GM21515 (cell line): Measurements from ENCODE around the gene LYVE1.

ENCODE experiments used
- ATAC-seq: cut with Tn5 transposase; IDR thresholded peaks from one replicate; pipeline ENCODE4 v1.9.1; 2021; ENCODE audit not compliant: unreplicated experiment

Gene LYVE1

DNA sequence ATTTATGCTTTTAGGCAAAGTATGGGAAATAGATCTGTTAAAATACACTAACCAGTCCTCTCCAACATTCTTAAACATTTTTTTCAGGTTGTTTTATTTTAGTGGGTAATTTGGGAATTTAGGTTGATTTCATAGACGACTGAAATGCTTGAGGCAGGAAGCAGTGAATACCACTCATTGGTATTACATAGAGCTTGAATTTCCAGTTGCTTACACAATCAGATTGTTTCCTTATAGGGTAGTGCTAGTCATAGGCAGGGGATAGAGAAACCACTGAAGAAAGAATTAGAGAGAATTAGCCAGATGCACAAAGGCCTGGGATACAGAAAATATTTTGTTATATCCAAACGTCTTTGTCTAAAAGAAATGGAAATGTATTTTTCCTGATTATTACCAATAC is 23.9 kb upstream of the LYVE1 start:
- ATAC-seq: no peak

DNA sequence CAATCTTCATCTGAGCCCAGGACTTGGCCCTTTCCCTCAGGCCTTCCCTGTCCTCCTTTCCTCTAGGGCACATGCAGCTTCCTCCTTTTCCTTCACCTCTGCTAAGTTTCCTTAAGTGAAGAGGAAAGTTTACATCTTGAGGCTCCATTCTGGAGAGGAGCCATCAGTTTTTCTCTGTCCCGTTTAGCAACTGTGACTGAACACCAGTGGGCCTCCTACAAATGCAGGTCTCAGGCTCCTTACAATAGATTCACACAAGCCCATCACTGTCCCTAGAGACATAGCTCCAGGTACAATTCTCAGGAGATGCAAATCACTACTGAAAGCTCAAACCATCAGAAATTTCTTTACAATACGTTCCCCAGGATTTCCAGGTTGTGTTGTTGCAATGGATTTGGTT is 23.3 kb upstream of the LYVE1 start:
- no peak for ATAC-seq

DNA sequence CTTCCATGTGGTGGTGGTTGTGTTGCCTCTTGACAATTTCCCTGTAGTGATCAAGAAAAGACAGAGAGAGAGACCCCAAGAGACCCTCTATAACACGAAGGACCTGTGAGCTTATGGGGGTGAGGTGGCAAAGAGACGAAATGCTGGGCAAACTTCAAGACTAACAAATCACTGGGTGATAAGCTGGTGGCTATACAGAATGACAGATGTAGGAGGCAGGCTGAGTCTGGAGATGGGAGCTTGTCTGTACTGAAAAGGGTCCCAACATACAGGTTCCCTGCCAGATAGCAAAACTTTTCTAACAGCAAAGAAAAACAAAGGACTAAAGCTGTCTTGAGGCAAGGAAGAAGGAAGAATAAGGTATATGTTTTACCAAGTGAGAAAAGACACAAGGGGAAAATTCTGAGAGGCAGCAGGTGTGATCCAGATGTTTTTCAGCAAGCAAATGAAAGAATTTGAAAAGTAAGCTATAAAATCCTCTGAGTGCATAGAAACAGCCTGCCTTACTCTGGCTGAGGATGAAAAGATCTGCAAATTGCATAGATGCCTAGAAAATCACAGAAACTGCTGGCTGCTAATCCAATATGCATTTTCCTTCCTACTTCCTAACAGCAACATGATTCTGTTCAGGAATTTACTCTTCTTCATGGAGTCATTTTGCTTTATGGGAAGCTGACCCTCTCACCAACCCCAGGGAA is 21.9 kb upstream of the LYVE1 start:
- no peak for ATAC-seq

DNA sequence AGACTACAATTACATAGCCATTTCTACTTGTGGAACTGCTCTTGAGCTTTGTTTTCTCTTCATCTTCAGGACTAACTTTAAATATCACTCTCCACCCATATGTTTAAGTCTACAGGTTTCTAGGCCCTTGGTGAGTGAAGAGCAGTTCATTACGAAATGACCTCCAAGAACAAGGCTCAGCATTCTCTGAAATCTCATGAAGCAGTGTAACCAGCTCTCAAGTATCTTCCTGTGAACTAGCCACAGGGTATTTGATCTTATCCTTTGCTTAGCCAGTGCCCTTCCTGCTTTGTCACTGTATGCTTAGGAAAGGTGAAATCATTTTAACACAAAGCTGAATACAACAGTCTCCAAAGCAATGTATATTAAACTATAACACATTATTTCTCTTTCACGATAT is 20.4 kb upstream of the LYVE1 start:
- no peak for ATAC-seq

DNA sequence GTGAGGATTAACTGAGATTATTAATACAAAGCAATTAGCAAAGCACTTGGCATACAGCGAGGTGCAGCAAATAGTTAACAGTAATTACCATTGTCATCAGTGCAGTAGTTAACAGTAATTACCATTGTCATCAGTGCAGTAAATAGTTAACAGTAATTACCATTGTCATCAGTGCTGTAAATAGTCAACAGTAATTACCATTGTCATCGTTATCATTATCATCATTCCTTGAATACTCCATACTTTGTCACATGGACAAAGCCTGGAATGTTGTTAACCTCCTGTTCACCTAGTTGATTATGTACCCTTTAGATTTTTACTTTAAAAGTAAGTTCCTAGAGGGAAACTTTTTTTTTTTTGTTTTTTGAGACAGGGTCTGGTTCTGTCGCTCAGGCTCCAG is 19.5 kb upstream of the LYVE1 start:
- ATAC-seq: no peak

DNA sequence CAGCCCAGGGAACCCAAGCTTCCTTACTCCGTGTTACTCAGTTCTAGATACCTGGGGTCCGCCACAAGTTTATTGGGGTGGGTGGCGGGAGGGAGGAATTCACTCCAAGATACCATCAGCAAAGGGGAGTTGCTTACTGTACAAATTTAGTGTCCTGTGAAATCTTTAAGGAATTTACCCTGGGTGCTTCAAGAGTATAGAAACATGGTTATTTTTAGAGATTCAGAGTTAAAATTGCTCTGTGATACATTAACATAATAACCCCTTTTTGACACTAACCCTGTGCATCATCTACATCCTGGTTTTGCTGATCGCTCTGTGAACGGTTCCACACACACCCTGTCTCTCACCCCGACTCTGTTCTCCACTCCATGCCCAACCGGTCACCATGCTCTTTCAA is 18.9 kb upstream of the LYVE1 start:
- ATAC-seq: no peak

DNA sequence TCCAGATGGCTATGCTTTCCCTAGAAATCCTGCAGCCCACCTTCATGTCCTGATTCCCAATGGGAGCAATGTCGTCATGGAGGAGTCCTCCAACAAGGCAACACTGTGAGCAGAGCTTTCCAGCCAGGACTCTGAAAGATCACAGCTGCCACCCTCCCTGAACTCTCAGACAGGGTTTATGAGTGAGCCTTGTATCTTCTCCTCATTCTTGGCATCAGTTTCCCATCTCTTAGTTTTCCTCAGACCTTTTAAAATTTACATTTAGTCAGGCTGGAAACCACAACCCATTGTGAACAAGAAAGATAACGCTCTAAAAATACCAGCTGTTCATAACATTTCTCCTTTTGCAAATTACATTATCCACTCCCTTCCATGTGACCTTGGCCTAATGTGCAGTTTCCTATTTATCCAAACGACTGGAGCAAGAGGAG is 15.6 kb upstream of the LYVE1 start:
- no peak for ATAC-seq

DNA sequence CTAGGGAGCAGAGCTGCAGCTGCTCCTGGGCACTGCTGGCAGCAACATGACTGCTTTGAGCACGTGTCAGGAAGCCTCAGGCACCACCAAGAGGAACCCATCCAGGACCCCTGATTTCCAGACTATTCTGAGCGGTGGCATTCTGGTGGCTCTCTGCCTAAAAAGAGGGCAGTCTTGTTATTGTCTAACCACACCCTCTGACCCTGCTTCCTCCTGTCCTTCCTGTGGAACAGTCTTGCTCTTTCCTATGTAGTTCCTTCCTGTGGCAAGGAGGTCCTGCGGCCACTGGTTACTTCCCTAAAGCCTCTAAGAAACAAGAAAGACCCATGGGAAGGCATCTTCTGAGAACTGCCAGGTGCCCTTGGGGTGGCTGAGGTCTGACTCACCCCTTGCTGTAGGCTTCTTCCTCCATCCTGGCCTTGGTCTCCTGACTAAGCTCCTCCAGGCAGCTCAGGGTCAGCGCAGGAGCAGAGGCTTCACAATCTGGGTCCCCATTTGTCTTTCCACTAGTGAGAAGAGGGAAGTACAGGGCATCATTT is 13.1 kb upstream of the LYVE1 start:
- no peak for ATAC-seq

DNA sequence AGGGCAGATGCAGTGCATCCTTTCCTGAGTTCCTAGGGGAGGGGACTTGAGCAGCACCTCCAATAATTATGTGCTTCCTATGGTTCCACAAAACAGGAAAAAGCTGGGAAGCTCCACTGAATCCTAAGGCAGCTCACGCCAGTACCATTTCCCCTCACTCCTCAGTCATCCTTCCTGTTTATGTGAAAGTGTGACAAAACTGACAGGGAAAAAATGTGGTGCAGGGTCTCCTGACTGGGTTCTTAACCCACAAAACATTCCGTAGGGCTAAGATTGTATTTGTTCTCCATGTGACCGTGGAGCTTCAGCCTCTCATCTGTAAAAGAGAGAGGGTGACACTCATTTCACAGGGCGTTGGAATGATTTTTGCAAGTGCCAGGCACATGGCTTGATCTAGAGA is 12.2 kb upstream of the LYVE1 start:
- no peak for ATAC-seq

DNA sequence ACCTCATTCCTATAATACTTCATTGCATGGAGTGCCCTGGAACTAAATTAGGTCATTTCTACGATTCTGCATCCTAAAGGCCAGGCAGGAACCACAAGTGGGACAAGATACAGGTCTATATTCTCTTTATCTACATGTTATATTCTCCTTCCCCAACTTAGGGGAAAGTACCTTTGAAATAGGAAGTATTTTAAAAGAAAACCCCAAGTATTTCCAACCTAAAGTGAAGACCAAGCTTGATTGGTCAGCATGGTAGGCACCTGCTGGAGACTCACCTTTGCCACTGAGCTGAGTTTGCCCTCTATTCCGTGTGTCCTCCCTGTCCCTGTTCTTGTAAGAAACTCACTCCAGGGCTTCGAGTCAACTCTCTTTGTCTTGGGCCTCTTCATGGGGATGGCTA is 11.2 kb upstream of the LYVE1 start:
- no peak for ATAC-seq

DNA sequence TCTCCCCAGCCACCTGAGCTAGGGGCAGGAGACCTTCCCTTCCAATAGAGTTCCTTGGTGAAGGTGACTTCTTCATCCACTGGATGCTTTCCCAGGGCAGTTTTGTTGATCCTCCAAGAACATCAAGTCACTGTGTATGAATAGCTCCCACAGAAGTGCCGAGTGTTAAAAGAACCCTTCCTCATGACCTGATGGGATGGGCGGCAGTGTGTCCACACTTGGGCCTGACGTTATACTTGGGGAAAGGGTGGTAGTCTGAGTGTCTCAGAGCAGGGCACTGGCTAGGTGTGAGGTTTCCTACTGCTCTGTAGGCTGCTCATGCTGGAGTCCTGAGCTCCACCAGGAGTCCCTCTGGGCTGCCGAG is 7.6 kb upstream of the LYVE1 start:
- ATAC-seq: no peak

DNA sequence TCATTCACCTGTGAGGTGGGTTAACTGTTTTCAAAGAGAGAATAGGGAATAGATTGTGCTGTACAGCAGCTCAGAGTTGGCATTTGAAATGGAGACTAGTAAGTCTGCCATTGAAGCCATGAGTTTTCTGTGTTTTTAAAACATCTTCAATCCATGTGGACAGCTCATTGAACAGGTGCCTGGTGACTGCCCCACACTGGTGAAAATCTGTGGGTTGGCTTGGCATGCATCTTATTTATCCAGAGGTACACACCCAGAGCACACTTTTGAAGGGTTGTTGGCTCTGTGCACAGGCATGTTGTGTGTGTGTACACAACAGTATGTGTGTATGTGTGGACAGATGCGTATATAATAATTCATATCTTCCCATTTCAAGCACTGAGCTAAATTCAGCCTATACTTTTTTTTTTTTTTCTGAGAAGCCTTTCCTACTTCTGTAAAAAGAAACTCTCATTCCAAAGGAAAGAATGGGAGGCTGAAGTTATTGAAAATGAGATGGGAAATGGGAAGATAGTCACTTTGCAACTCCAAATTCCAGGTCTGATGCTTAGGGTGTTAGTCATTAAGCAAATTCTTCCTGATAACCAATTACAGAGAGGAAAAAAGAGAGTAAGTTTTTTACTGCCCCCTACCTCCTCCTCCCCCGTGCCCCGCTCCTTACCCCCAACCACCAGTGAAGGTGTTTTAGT is 7.0 kb upstream of the LYVE1 start:
- ATAC-seq: no peak

DNA sequence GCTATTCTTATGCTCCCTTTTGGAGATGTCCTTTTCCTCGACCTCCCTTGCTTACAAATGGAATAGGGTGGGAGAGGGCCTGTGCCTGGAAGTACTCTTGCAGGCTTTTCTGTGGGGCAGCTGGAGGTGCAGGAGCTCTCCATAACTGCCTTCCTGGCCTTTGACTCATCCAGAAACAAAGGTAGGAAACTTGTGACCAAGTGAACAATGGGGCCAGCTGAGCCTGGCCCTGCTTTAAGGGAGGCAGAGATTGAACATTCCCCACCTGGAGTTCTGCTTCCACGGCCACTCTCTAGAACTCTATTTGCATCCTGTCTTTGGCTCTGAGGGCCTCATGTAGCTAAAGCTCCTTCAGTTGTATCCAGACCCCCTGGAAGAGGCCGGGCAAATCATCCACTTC is 5.1 kb upstream of the LYVE1 start:
- no peak for ATAC-seq

DNA sequence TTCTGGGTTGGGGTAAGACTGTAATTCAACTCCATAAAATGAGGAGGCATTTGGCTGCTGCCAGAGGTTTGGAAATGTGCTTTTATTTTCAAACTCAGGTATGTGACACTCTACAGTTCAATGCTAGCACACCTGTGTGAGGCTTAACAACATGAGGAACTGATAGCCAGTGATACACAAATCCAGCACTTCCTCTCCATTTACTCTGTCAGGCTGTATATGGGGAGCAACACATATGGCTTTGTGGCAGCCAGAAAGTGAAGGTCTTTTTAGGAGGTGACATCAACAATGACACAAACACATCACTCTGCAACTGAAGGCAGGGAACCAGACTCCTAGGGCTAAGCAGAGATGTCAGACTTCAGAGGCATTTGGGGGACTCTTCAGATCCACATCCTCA is 4.6 kb upstream of the LYVE1 start:
- ATAC-seq: no peak

DNA sequence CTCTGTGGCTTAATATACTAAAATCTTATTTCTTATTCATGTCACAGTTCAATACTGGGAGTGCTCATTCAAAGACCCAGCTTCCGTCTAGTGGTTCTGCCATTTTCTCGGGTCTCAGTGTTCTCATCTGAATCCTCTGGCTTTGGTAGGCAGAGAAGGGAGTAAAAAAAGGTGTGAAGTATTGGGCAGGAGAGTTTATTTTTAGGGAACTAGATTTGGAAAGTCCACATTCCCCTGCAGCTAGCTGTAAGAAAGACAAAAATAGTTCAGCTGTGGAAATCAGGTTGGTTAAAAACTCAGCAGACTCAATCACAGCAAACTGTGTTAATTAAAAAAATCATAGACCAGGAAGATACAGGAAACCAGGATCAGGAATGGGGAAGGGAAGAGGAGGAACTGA is 4.1 kb upstream of the LYVE1 start:
- ATAC-seq: no peak

DNA sequence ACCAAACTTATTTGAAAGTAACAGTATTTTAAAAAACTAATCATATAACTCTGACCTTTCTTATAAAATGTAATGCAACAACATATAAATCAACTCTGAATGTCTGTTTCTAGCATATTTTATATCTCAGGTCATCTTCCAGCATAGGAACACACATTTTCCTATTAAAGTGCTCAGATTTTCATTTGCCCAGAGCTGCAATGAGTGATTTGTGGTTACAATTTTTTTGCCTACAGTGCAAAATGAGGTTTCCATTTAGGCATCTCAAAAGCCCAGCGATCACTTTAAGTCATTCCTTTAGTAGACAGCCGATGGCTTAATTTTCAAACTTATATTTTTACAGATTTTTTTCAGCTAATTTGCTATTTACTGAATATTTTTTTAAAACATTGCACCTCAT is 1.0 kb downstream of the LYVE1 start:
- ATAC-seq: no peak

DNA sequence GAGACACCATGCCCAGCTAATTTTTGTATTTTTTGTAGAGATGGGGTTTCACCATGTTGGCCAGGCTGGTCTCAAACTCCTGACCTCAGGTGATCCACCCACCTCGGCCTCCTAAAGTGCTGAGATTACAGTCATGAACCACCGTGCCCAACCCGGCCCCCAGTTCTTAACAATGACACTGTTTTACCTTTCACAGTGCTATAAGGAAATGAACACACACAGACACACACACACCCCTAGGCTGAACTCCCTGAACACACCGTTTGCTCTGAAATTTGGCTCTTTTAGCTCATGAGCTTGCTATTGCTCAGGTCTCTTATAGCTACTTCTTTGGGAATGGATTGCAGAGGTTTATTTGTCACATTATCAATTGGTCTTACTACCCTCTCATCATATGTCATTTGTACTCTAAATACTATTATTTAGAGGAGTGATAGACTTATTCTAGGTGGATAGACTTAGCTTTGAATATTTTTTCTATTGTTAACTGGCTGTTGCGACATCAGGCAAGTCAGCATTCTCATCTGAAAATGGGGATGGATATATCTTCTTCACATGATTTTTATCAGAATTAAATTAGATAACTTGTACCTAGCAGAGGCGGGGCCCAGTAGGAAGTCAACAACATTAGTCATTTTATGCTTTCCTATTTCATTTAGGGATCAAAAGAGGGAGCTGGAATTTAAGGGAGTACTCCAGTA is 2.1 kb downstream of the LYVE1 start:
- ATAC-seq: no peak

DNA sequence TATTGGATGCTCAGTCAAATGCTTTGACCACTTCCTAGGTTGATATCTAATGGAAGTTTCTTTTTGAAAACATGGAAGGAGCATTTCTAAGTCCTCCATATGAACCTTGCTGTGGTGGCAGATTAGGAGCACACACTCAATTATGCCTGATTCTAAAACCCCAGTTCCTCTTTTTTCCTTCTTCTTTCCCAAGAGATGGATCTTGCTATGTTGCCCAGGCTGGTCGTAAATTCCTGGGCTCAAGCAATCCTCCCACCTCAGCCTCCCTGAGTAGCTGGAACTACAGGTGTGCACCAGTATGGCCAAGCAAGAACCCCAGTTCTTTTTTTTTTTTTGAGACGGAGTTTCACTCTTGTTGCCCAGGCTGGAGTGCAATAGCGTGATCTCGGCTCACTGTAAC is 3.0 kb downstream of the LYVE1 start:
- no peak for ATAC-seq

DNA sequence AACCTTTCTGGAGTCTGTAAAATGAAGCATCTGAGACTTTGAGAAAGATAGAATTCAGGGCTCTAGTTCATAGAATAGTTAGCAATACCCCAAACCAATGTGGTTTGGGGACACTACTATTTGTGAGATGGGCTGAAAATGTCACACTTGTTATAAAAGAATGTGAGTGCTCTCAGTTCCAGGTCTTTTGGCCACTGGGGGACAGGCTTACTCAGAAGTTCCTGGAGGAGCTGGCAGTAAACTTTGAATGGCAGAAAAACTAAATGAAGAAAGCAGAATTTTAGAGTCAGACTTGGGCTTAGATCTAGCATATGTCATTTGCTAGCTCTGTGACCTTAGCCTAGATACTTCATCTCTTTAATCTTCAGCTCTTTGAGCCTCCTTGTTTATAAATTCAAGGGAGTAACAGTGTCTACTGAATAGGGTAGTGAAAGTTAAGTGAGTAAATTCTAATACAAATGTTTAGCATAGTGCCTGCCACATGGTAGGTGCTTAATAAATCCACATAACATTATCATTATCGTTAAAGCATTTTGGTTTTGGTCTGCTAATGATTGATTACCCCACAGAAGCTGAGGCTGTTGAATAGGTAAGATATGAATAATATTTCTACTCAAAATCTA is 3.7 kb downstream of the LYVE1 start:
- ATAC-seq: no peak

DNA sequence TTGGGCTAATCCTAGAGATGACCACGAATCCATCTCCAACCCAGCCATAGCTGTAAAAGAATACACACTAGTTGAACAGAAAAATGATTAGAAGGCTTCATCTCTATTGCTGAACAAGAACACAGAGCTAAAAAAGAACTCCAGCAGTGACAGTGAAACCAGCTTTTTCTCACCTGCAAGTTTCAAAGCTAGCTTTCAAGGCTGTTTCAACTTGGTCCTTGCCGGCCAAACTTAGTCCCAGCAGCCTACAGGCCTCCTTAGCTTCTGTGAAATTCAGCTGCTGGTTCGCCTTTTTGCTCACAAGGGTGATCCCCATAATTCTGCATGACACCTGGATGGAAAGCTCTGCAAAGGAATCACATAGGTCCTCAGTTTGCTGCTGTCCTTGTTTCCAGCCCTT is 4.4 kb downstream of the LYVE1 start:
- ATAC-seq: no peak

DNA sequence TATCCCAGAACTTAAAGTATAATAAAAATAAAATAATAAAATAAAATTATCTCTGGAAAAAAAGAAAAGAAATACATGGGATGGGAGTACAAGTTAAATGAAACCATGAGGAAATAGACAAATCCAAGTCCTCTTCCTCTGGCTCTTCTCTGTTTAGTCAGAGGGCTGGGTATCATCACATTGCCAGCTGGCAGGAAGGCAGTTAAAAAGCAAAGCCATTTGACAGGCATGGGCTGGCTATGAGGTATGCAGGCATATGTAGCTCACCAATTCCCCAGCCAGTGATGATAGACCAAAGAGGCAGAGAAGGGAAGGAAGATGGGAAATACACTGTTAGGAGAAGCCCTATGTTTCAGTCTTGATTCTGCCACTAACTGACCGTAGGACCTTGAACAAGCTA is 6.5 kb downstream of the LYVE1 start:
- no peak for ATAC-seq
